PC-9 (cell line): ENCODE data around the gene FERMT3. TPM values are rescaled to one million over a fixed set of nuclear protein-coding genes. Genes with fewer than 3 reads are reported as not detected.

ENCODE experiments used
- BruUV-seq: library from RNA; stranded (reverse); fragments of 400-500 nt; replicated peaks from 2 replicates; lab custom pipeline; 2021; lab: Mats Ljungman, UMichigan
- CTCF ChIA-PET: fragments of 300-600 bp; sonication (Branson Sonifier 250); formaldehyde crosslinking; loops from one replicate; lab custom pipeline; 2022; ENCODE audit warnings: antibody characterized with exemption; lab: Charles Lee
- POLR2A ChIA-PET: fragments of 300-600 bp; sonication (Branson Sonifier 250); formaldehyde crosslinking; loops from one replicate; lab custom pipeline; 2022; ENCODE audit warnings: antibody characterized with exemption; ENCODE audit not compliant: unreplicated experiment; lab: Charles Lee
- DNase-seq, 2 experiments: peaks; one replicate each; pipeline versions ENCODE4 v3.0.0 to v3.0.0-alpha.2; 2015 to 2022; ENCODE audit warnings: mixed read lengths in 1 of 2
- H2AFZ ChIP-seq: fragments of 200-600 bp; sonication (generic); 2 replicates; pipeline ENCODE4 v1.8.1; 2017; ENCODE audit warnings: antibody characterized with exemption
- H3F3A ChIP-seq: fragments of 200-600 bp; sonication (generic); 2 replicates; pipeline ENCODE4 v1.8.1; 2017; ENCODE audit warnings: antibody characterized with exemption, mild to moderate bottlenecking, low read depth; ENCODE audit not compliant: insufficient read depth
- H3K27ac ChIP-seq: fragments of 200-600 bp; sonication (generic); 2 replicates; pipeline ENCODE4 v1.6.1; 2016; ENCODE audit warnings: mixed run types
- H3K27me3 ChIP-seq: fragments of 200-600 bp; sonication (generic); 2 replicates; pipeline ENCODE4 v1.6.1; 2016; ENCODE audit warnings: low read depth, mixed run types; ENCODE audit not compliant: insufficient read depth
- H3K36me3 ChIP-seq: fragments of 200-600 bp; sonication (generic); 2 replicates; pipeline ENCODE4 v1.6.1; 2016; ENCODE audit warnings: low read depth, mixed run types
- H3K4me1 ChIP-seq: fragments of 200-600 bp; sonication (generic); replicated peaks from 2 replicates; pipeline ENCODE4 v1.6.1; 2016; ENCODE audit warnings: mixed run types; ENCODE audit not compliant: insufficient read depth
- H3K4me2 ChIP-seq: fragments of 200-600 bp; sonication (generic); 2 replicates; pipeline ENCODE4 v1.6.1; 2017; ENCODE audit warnings: mixed run types
- H3K4me3 ChIP-seq: fragments of 200-600 bp; sonication (generic); 2 replicates; pipeline ENCODE4 v1.6.1; 2016; ENCODE audit warnings: mixed run types
- H3K79me2 ChIP-seq: fragments of 200-600 bp; sonication (generic); 2 replicates; pipeline ENCODE4 v1.6.1; 2017; ENCODE audit warnings: low read depth, mixed run types
- H3K9me2 ChIP-seq: fragments of 200-600 bp; sonication (generic); 2 replicates; pipeline ENCODE4 v1.8.1; 2017; ENCODE audit warnings: mild to moderate bottlenecking; ENCODE audit not compliant: insufficient read depth
- H3K9me3 ChIP-seq: fragments of 200-600 bp; sonication (generic); 2 replicates; pipeline ENCODE4 v1.8.1; 2016; ENCODE audit warnings: low read depth; ENCODE audit not compliant: insufficient read depth
- H4K20me1 ChIP-seq: fragments of 200-600 bp; sonication (generic); 2 replicates; pipeline ENCODE4 v1.8.1; 2017; ENCODE audit not compliant: insufficient read depth
- EZH2 ChIP-seq: fragments of 200-600 bp; sonication (generic); IDR thresholded peaks from 2 replicates; pipeline ENCODE4 v1.8.0; 2017; ENCODE audit warnings: antibody characterized with exemption, low read depth
- intact Hi-C: fragments of 100-400 bp; cut with micrococcal nuclease; formaldehyde crosslinking; loops from one replicate; pipeline ENCODE4 v1.10.0; 2022; ENCODE audit not compliant: unreplicated experiment
- total RNA-seq: library from RNA; stranded (reverse); gene quantifications from 2 replicates; pipeline ENCODE4 v1.2.3, GENCODE V29; 2021
- TF ChIP-seq, protein P1 (sequence below): fragments of 200-600 bp; sonication (generic); conservative IDR thresholded peaks from 2 replicates; pipeline ENCODE4 v1.6.1; 2017; ENCODE audit warnings: mixed run types, antibody characterized with exemption, mild to moderate bottlenecking, moderate library complexity

FERMT3 gene
- total RNA-seq, 1 experiment from 2014 or later: 5.0 TPM

DNA sequence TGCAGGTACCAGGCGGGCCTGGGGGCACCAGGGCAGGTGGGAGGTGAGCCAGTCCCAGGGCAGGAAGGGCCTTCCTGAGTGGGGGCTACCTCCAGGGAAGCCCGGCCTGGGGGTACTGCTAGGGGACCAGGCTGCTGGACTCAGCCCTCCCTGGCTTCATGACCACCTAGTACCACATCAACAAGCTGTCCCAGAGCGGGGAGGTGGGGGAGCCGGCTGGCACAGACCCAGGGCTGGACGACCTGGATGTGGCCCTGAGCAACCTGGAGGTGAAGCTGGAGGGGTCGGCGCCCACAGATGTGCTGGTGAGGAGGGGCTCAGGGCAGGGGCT is 12.8 kb downstream of the FERMT3 start:
- Histone ChIP-seq H3K9me3 (no peaks in the 10 kb centered on the region), H2AFZ (no peak overlapping the region), H3K79me2 (no peaks in the 10 kb centered on the region), H4K20me1 (no peaks in the 10 kb centered on the region; the same call in 1 of the 2 replicates), H3K4me2 (no peak overlapping the region), H3K27ac (no peak overlapping the region), H3K27me3 (no peaks in the 10 kb centered on the region), H3F3A (peaks cover 33% of the 10 kb centered on the region), H3K9me2 (no peaks in the 10 kb centered on the region), H3K4me3 (no peak overlapping the region), H3K36me3 (no peaks in the 10 kb centered on the region), H3K4me1 (no peaks in the 10 kb centered on the region)
- TF ChIP-seq EZH2: no peak
- TF ChIP-seq, protein P1, sequence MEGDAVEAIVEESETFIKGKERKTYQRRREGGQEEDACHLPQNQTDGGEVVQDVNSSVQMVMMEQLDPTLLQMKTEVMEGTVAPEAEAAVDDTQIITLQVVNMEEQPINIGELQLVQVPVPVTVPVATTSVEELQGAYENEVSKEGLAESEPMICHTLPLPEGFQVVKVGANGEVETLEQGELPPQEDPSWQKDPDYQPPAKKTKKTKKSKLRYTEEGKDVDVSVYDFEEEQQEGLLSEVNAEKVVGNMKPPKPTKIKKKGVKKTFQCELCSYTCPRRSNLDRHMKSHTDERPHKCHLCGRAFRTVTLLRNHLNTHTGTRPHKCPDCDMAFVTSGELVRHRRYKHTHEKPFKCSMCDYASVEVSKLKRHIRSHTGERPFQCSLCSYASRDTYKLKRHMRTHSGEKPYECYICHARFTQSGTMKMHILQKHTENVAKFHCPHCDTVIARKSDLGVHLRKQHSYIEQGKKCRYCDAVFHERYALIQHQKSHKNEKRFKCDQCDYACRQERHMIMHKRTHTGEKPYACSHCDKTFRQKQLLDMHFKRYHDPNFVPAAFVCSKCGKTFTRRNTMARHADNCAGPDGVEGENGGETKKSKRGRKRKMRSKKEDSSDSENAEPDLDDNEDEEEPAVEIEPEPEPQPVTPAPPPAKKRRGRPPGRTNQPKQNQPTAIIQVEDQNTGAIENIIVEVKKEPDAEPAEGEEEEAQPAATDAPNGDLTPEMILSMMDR: no peak
- CTCF ChIA-PET: no interaction called here
- DNase-seq: no peak
- BruUV-seq: no TSS peak
- intact Hi-C loops: no loop called here
- POLR2A ChIA-PET: no interaction called here

DNA sequence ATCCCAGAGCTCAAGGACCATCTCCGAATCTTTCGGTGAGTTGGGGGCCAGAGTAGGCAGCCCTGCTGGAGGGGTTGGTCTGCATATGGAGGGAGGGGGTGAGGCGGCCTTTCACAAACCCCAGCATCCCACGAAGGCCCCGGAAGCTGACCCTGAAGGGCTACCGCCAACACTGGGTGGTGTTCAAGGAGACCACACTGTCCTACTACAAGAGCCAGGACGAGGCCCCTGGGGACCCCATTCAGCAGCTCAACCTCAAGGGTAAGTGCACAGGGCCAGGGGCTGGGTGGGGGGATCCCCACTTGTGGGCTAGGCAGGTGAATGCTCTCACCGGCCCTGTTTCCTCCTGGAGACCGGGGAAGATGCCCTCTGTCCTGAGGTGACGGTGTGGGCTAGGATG is 13.2 kb downstream of the FERMT3 start:
- intact Hi-C loops: no loop called here
- Histone ChIP-seq H3K4me2 (no peak overlapping the region), H3K36me3 (no peaks in the 10 kb centered on the region), H4K20me1 (no peaks in the 10 kb centered on the region; the same call in 1 of the 2 replicates), H3K4me1 (peaks cover under 1% of the 10 kb centered on the region), H3K27me3 (no peaks in the 10 kb centered on the region), H3K79me2 (peaks cover 2% of the 10 kb centered on the region; the same call in 1 of the 2 replicates), H3F3A (peaks cover 32% of the 10 kb centered on the region), H2AFZ (no peak overlapping the region), H3K9me2 (no peaks in the 10 kb centered on the region), H3K9me3 (no peaks in the 10 kb centered on the region), H3K27ac (no peak overlapping the region), H3K4me3 (no peak overlapping the region)
- ChIA-PET POLR2A (no interaction called here), CTCF (interaction anchor here (0.5 kb wide), 1 partner anchor 374 kb away, joined by 3 read pairs; no protein-coding TSS in a partner anchor)
- no peak for DNase-seq
- no TSS peak for BruUV-seq
- TF ChIP-seq, protein P1: no peak
- no peak for TF ChIP-seq EZH2

DNA sequence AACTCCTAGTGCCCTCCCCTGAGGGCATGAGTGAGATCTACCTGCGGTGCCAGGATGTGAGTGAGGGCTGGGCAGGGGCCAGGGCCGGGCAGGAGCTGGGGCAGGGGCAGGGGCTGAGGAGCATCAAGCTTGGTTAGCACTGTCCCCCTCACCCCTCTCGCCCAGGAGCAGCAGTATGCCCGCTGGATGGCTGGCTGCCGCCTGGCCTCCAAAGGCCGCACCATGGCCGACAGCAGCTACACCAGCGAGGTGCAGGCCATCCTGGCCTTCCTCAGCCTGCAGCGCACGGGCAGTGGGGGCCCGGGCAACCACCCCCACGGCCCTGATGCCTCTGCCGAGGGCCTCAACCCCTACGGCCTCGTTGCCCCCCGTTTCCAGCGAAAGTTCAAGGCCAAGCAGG is 13.8 kb downstream of the FERMT3 start:
- TF ChIP-seq, protein P1: no peak
- TF ChIP-seq EZH2: no peak
- Histone ChIP-seq H2AFZ (no peak overlapping the region), H3K4me1 (peaks cover 6% of the 10 kb centered on the region), H3K27me3 (no peaks in the 10 kb centered on the region), H3K79me2 (peaks cover 7% of the 10 kb centered on the region), H3K4me3 (no peak overlapping the region), H3K9me2 (no peaks in the 10 kb centered on the region), H3K4me2 (no peak overlapping the region), H4K20me1 (no peaks in the 10 kb centered on the region; the same call in 1 of the 2 replicates), H3K27ac (no peak overlapping the region), H3K36me3 (no peaks in the 10 kb centered on the region), H3K9me3 (no peaks in the 10 kb centered on the region), H3F3A (peaks cover 30% of the 10 kb centered on the region)
- intact Hi-C loops: no loop called here
- no peak for DNase-seq
- ChIA-PET POLR2A (no interaction called here), CTCF (no interaction called here)
- no TSS peak for BruUV-seq
